Neural cell (in vitro differentiated cells): ENCODE results near the gene MAPK10. TPM values are rescaled to one million over a fixed set of nuclear protein-coding genes. Genes with fewer than 3 reads are reported as not detected.

ENCODE experiments used
- H2AFZ ChIP-seq: fragments of 200-600, 300-800 bp; sonication (generic), shearing (Covaris generic); 2 replicates; pipeline ENCODE4 v1.6.0; 2014; ENCODE audit warnings: low read depth, mild to moderate bottlenecking, antibody characterized with exemption, low read length, moderate library complexity
- H3F3A ChIP-seq: fragments of 200-600 bp; shearing (Covaris generic); 2 replicates; pipeline ENCODE4 v1.6.1; 2016; ENCODE audit warnings: mild to moderate bottlenecking, moderate library complexity, mixed read lengths, antibody characterized with exemption, low read length; ENCODE audit not compliant: insufficient read depth, poor library complexity, severe bottlenecking
- H3K27ac ChIP-seq: fragments of 200-600, 300-800 bp; sonication (generic), shearing (Covaris generic); 2 replicates; pipeline ENCODE4 v1.5.1; 2014; ENCODE audit warnings: mild to moderate bottlenecking, low read length, moderate library complexity
- H3K27me3 ChIP-seq: fragments of 300-800, 200-600 bp; sonication (generic), shearing (Covaris generic); 2 replicates; pipeline ENCODE4 v1.6.0; 2014; ENCODE audit warnings: mild to moderate bottlenecking, low read depth, low read length, moderate library complexity; ENCODE audit not compliant: insufficient read depth
- H3K36me3 ChIP-seq: fragments of 300-800, 200-600 bp; sonication (generic), shearing (Covaris generic); 2 replicates; pipeline ENCODE4 v1.5.1; 2014; ENCODE audit warnings: mild to moderate bottlenecking, antibody characterized with exemption, low read length, moderate library complexity; ENCODE audit not compliant: insufficient read depth
- H3K4me2 ChIP-seq: fragments of 300-800, 200-600 bp; sonication (generic), shearing (Covaris generic); 2 replicates; pipeline ENCODE4 v1.6.0; 2014; ENCODE audit warnings: mild to moderate bottlenecking, low read length
- H3K4me3 ChIP-seq: fragments of 300-800, 200-600 bp; sonication (generic), shearing (Covaris generic); 2 replicates; pipeline ENCODE4 v1.5.1; 2014; ENCODE audit warnings: mild to moderate bottlenecking, low read length, moderate library complexity
- H3K79me2 ChIP-seq: fragments of 200-600 bp; shearing (Covaris generic); replicated peaks from 2 replicates; pipeline ENCODE4 v1.6.0; 2014; ENCODE audit warnings: mild to moderate bottlenecking, low read length, moderate library complexity; ENCODE audit not compliant: insufficient read depth
- H3K9ac ChIP-seq: fragments of 300-800, 200-600 bp; sonication (generic), shearing (Covaris generic); 2 replicates; pipeline ENCODE4 v1.6.1; 2016; ENCODE audit warnings: mild to moderate bottlenecking, low read length, mixed read lengths
- H3K9me2 ChIP-seq: fragments of 200-600 bp; shearing (Covaris generic); 2 replicates; pipeline ENCODE4 v1.6.1; 2016; ENCODE audit warnings: mild to moderate bottlenecking, low read length, mixed read lengths; ENCODE audit not compliant: insufficient read depth
- H3K9me3 ChIP-seq: fragments of 200-600, 300-800 bp; sonication (generic), shearing (Covaris generic); 2 replicates; pipeline ENCODE4 v1.6.1; 2016; ENCODE audit warnings: mild to moderate bottlenecking, mixed run types, low read length, moderate library complexity, mixed read lengths
- H4K20me1 ChIP-seq: fragments of 200-600 bp; shearing (Covaris generic); 2 replicates; pipeline ENCODE4 v1.6.1; 2016; ENCODE audit warnings: mild to moderate bottlenecking, mixed run types; ENCODE audit not compliant: insufficient read depth
- CTCF ChIP-seq: fragments of 450-650 bp; IDR thresholded peaks from 2 replicates; pipeline ENCODE4 v1.5.1; 2014; ENCODE audit warnings: antibody characterized with exemption, mild to moderate bottlenecking, moderate library complexity; ENCODE audit not compliant: poor library complexity, severe bottlenecking
- EP300 ChIP-seq: fragments of 450-650 bp; conservative IDR thresholded peaks from 2 replicates; pipeline ENCODE4 v1.6.1; 2014; ENCODE audit warnings: antibody characterized with exemption, mild to moderate bottlenecking, moderate library complexity; ENCODE audit not compliant: poor library complexity, severe bottlenecking
- MXI1 ChIP-seq: fragments of 450-650 bp; conservative IDR thresholded peaks from 2 replicates; pipeline ENCODE4 v1.6.1; 2014; ENCODE audit warnings: antibody characterized with exemption, mild to moderate bottlenecking; ENCODE audit not compliant: poor library complexity, severe bottlenecking
- POLR2AphosphoS5 ChIP-seq: IDR thresholded peaks from 2 replicates; pipeline ENCODE4 v1.6.1; 2012
- RAD21 ChIP-seq: fragments of 450-650 bp; conservative IDR thresholded peaks from 2 replicates; pipeline ENCODE4 v1.6.1; 2014; ENCODE audit warnings: antibody characterized with exemption, mild to moderate bottlenecking, moderate library complexity
- REST ChIP-seq: IDR thresholded peaks from 2 replicates; pipeline ENCODE4 v1.6.1; 2012; ENCODE audit warnings: borderline replicate concordance
- SMC3 ChIP-seq: fragments of 450-650 bp; conservative IDR thresholded peaks from 2 replicates; pipeline ENCODE4 v1.6.1; 2014; ENCODE audit warnings: antibody characterized with exemption, mild to moderate bottlenecking, moderate library complexity; ENCODE audit not compliant: poor library complexity
- TAF1 ChIP-seq: IDR thresholded peaks from 2 replicates; pipeline ENCODE4 v1.6.1; 2012; ENCODE audit warnings: low read depth
- polyA plus RNA-seq: library from polyadenylated mRNA; depleted of rRNA; stranded (reverse); fragments of >200 nt; gene quantifications from 2 replicates; pipeline ENCODE4 v1.2.3, GENCODE V29; 2014

The MAPK10 gene
- polyA plus RNA-seq, 1 donor from 2014 or later = 91.9 TPM

GRCh38 chr4:86044593-86044985 is 315.3 kb downstream of the MAPK10 start:
- Histone ChIP-seq H3K9me2 (no peaks in the 10 kb centered on the region), H2AFZ (no peak overlapping the region), H3K9me3 (no peaks in the 10 kb centered on the region), H3K4me3 (no peak overlapping the region), H3K36me3 (peaks cover 3% of the 10 kb centered on the region), H3K27ac (no peak overlapping the region), H3K79me2 (no peaks in the 10 kb centered on the region), H3K27me3 (no peaks in the 10 kb centered on the region), H3F3A (no peaks in the 10 kb centered on the region), H3K9ac (no peak overlapping the region), H3K4me2 (no peak overlapping the region), H4K20me1 (no peaks in the 10 kb centered on the region)
- TF ChIP-seq REST = no peak
- TF ChIP-seq EP300 = no peak
- no peak for TF ChIP-seq RAD21
- TF ChIP-seq SMC3 = no peak
- TF ChIP-seq TAF1 = no peak

- H3K4me3 ChIP-seq = no peak overlapping the region
- no peak overlapping the region for H3K4me2 ChIP-seq
- H3K36me3 ChIP-seq = peaks cover 3% of the 10 kb centered on the region
- TF ChIP-seq EP300 (no peak), SMC3 (peak; percentile 75), CTCF (peak; percentile 74), POLR2AphosphoS5 (no peak), RAD21 (peak; percentile 72)
- no peak overlapping the region for H3K9ac ChIP-seq
- H3K9me2 ChIP-seq = no peaks in the 10 kb centered on the region
- H3F3A ChIP-seq = no peaks in the 10 kb centered on the region
- no peaks in the 10 kb centered on the region for H4K20me1 ChIP-seq
- H3K27me3 ChIP-seq = no peaks in the 10 kb centered on the region
- H3K27ac ChIP-seq = no peak overlapping the region
- H2AFZ ChIP-seq = no peak overlapping the region
- no peaks in the 10 kb centered on the region for H3K79me2 ChIP-seq
- H3K9me3 ChIP-seq = no peaks in the 10 kb centered on the region
Measured at GRCh38 chr4:86043755-86044592, 315.9 kb downstream of the MAPK10 start.

- TF ChIP-seq MXI1 (no peak), CTCF (no peak), EP300 (no peak)
- Histone ChIP-seq H3K9ac (no peak overlapping the region), H4K20me1 (no peaks in the 10 kb centered on the region), H3K79me2 (no peaks in the 10 kb centered on the region), H3K9me2 (no peaks in the 10 kb centered on the region), H3K4me3 (no peak overlapping the region), H3K27me3 (no peaks in the 10 kb centered on the region), H3K4me2 (no peak overlapping the region), H3K36me3 (peaks cover 3% of the 10 kb centered on the region), H3F3A (no peaks in the 10 kb centered on the region), H3K27ac (no peak overlapping the region), H2AFZ (no peak overlapping the region), H3K9me3 (no peaks in the 10 kb centered on the region)
Measured at GRCh38 chr4:86038037-86038436, 321.8 kb downstream of the MAPK10 start.
